ENCODE data around the gene HPDL. TPM values are rescaled to one million over a fixed set of nuclear protein-coding genes. Genes with fewer than 3 reads are reported as not detected.

Gene HPDL
- under 1 TPM in 1 of 4 donors, not detected in 3; 0.22 TPM for total RNA-seq

- no peak for TF ChIP-seq CTCF (IDR thresholded peaks at IDR 0.05; ENCODE audit: low read depth)
Observed at GRCh38 chr1:45326627-45327623, at the start of gene HPDL. Gene HPDL (plus strand): TSS chr1:45326895. CDS start chr1:45327149, 254 bp downstream.

GRCh38 chr1:45282351-45282750 is 44.3 kb upstream of the HPDL start:
- TF ChIP-seq CTCF (IDR thresholded peaks at IDR 0.05; ENCODE audit: low read depth) = no peak

- TF ChIP-seq CTCF (IDR thresholded peaks at IDR 0.05; ENCODE audit: low read depth) = no peak
Observed at GRCh38 chr1:45291716-45292115, 35.0 kb upstream of the HPDL start.

DNA sequence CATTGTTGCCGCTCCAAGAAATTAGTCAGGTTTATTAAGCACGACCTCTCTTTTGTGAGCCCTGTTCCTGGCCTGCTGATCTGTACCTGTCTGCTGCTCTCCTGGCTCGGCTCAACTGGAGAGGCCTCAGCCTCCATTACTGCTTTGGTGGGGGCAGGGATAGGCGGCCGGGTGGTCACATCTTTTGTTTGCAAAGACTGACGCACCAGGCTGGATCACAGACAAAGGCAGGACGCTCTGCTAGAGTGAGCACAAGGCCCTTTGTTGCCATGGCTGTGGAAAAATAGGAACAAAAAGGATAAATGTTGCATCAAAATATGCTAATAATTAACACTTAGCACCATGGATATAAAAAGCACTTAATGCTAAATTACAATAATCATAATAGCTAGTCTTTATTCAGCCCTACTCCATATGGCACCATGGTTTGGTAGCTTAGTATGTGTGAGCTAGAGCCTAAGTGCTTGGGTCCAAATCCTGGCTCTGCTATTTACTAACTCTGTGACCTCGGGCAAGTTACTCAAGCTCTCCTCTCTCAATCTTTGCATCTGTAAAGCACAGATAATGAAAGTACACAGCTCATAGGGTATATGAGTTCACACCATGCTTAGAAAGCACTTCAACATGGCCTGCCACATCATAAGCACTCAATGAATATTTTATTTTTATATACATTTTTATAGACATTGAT is 28.9 kb upstream of the HPDL start:
- TF ChIP-seq CTCF (IDR thresholded peaks at IDR 0.05; ENCODE audit: low read depth) = no peak

GRCh38 chr1:45299296-45299695 is 27.4 kb upstream of the HPDL start:
- no peak for TF ChIP-seq CTCF (IDR thresholded peaks at IDR 0.05; ENCODE audit: low read depth)

- no peak for TF ChIP-seq CTCF (IDR thresholded peaks at IDR 0.05; ENCODE audit: low read depth)
Observed at GRCh38 chr1:45299981-45300668, 26.6 kb upstream of the HPDL start.

GRCh38 chr1:45300669-45300997 is 26.1 kb upstream of the HPDL start:
- no peak for TF ChIP-seq CTCF (IDR thresholded peaks at IDR 0.05; ENCODE audit: low read depth)

Data from subcutaneous adipose tissue (tissue), 4 donors.